OCI-LY3 (cell line): ENCODE measurements around the gene WDR53.

Experiments used
- EZH2phosphoT487 ChIP-seq: fragments of 200-600 bp; shearing (Covaris generic); IDR thresholded peaks from 2 replicates; pipeline ENCODE4 v1.6.1; 2018; ENCODE audit warnings: antibody characterized with exemption, mixed run types, low read depth
- TF ChIP-seq, protein P1 (sequence below): fragments of 200-600, 300-600 bp; sonication (generic); IDR thresholded peaks from 2 replicates; pipeline ENCODE4 v1.5.1; 2014; ENCODE audit warnings: antibody characterized with exemption, low read length, low read depth

DNA sequence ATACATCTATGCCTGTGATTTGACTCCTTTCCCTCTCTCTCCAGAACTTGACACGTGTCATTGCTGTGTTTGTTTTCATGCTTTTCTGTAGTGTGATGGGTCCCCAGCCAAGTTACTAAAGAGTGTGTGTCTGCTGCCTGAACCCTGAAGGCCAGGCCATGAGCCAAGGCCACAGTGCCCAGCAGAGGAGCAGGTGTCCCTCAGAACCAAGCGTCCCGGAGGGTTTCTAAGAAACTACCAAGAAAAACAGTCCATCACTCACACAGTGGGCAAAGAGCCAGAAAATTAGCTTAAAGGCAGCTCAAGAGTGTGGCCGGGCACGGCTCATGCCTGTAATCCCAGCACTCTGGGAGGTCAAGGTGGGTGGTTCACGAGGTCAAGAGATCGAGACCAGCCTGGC lies 35.3 kb upstream of the WDR53 start:
- TF ChIP-seq, protein P1, sequence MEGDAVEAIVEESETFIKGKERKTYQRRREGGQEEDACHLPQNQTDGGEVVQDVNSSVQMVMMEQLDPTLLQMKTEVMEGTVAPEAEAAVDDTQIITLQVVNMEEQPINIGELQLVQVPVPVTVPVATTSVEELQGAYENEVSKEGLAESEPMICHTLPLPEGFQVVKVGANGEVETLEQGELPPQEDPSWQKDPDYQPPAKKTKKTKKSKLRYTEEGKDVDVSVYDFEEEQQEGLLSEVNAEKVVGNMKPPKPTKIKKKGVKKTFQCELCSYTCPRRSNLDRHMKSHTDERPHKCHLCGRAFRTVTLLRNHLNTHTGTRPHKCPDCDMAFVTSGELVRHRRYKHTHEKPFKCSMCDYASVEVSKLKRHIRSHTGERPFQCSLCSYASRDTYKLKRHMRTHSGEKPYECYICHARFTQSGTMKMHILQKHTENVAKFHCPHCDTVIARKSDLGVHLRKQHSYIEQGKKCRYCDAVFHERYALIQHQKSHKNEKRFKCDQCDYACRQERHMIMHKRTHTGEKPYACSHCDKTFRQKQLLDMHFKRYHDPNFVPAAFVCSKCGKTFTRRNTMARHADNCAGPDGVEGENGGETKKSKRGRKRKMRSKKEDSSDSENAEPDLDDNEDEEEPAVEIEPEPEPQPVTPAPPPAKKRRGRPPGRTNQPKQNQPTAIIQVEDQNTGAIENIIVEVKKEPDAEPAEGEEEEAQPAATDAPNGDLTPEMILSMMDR: no peak
- no peak for TF ChIP-seq EZH2phosphoT487
